ENCODE measurements around the gene FZD1.

GRCh38 chr7:91291302-91291701 is 27.1 kb downstream of the FZD1 start:
- TF ChIP-seq POLR2A (IDR thresholded peaks at IDR 0.05; ENCODE audit: control extremely low read depth in 1 of 2, low read depth in 2 of 2, low read length in 2 of 2) (no peak), CTCF (IDR thresholded peaks at IDR 0.05; ENCODE audit: control extremely low read depth in 1 of 3, insufficient read depth in 1 of 3, low read depth in 1 of 3, low read length in 3 of 3) (no peak)
